Measurements from ENCODE around the gene PLEKHG3.

PLEKHG3 gene

GRCh38 chr14:64782196-64782595 lies 78.0 kb downstream of the PLEKHG3 start:
- no peak overlapping the region for H4K8ac ChIP-seq (ENCODE audit: low read length)
- H2BK120ac ChIP-seq (ENCODE audit: low read depth, low read length), result no peak overlapping the region
- no peak overlapping the region for H4K91ac ChIP-seq (ENCODE audit: low read length)
- H2AK5ac ChIP-seq (ENCODE audit: low read length, severe bottlenecking), result no peak overlapping the region
- H3K4me3 ChIP-seq (ENCODE audit: insufficient read depth in 1 of 2, low read depth in 1 of 2, low read length in 2 of 2), result no peak overlapping the region
- H3K14ac ChIP-seq (ENCODE audit: low read length in 2 of 2), result no peak overlapping the region
- H3K4ac ChIP-seq (ENCODE audit: low read depth in 1 of 2, low read length in 2 of 2), result no peak overlapping the region
- no peak overlapping the region for H2AFZ ChIP-seq (ENCODE audit: low read depth, low read length)
- H3K36me3 ChIP-seq (ENCODE audit: control insufficient read depth in 1 of 2, insufficient read depth in 2 of 2, low read depth in 1 of 2, low read length in 2 of 2), result no peaks in the 10 kb centered on the region
- no peak overlapping the region for H2BK15ac ChIP-seq (ENCODE audit: low read depth, poor library complexity, severe bottlenecking)
- no peak overlapping the region for H2BK12ac ChIP-seq (ENCODE audit: low read length in 2 of 2)
- no peaks in the 10 kb centered on the region for H3K4me1 ChIP-seq (ENCODE audit: control insufficient read depth, insufficient read depth, low read depth, low read length)
- H3K9me3 ChIP-seq (ENCODE audit: control insufficient read depth, low read length), result no peaks in the 10 kb centered on the region
- no peak overlapping the region for H2BK5ac ChIP-seq (ENCODE audit: low read depth, low read length, poor library complexity, severe bottlenecking)
- H3K27me3 ChIP-seq (ENCODE audit: control insufficient read depth in 1 of 2, insufficient read depth in 1 of 2, low read length in 2 of 2), result peaks cover 0 to 27% of the 10 kb centered on the region in 2 experiments
- H3K23ac ChIP-seq (ENCODE audit: low read length in 2 of 2), result no peak overlapping the region
- H3K27ac ChIP-seq (ENCODE audit: low read length, poor library complexity, severe bottlenecking), result no peak overlapping the region
- no peak overlapping the region for H3K4me2 ChIP-seq (ENCODE audit: low read length, poor library complexity, severe bottlenecking)
- no peaks in the 10 kb centered on the region for H3K79me1 ChIP-seq (replicated peaks; ENCODE audit: low read length, poor library complexity, severe bottlenecking)
- no peak overlapping the region for H3K18ac ChIP-seq (ENCODE audit: low read depth in 1 of 2, low read length in 2 of 2)
- 89% methylated on average over 11 of the region's 11 CpGs for WGBS
- no peak overlapping the region for H3K9ac ChIP-seq (ENCODE audit: low read length)
- no peak for DNase-seq

- H2BK15ac ChIP-seq (ENCODE audit: low read depth, poor library complexity, severe bottlenecking), result no peak overlapping the region
- H3K23ac ChIP-seq (ENCODE audit: low read length in 2 of 2), result no peak overlapping the region
- H4K8ac ChIP-seq (ENCODE audit: low read length), result no peak overlapping the region
- no peaks in the 10 kb centered on the region for H3K9me3 ChIP-seq (ENCODE audit: control insufficient read depth, low read length)
- no peak overlapping the region for H2BK120ac ChIP-seq (ENCODE audit: low read depth, low read length)
- no peak overlapping the region for H3K4me2 ChIP-seq (ENCODE audit: low read length, poor library complexity, severe bottlenecking)
- DNase-seq, result no peak
- peaks cover 0 to 27% of the 10 kb centered on the region in 2 experiments for H3K27me3 ChIP-seq (ENCODE audit: control insufficient read depth in 1 of 2, insufficient read depth in 1 of 2, low read length in 2 of 2)
- H2AFZ ChIP-seq (ENCODE audit: low read depth, low read length), result no peak overlapping the region
- no peaks in the 10 kb centered on the region for H3K36me3 ChIP-seq (ENCODE audit: control insufficient read depth in 1 of 2, insufficient read depth in 2 of 2, low read depth in 1 of 2, low read length in 2 of 2)
- H3K79me1 ChIP-seq (replicated peaks; ENCODE audit: low read length, poor library complexity, severe bottlenecking), result no peaks in the 10 kb centered on the region
- no peak overlapping the region for H3K4ac ChIP-seq (ENCODE audit: low read depth in 1 of 2, low read length in 2 of 2)
- 96% methylated on average over 9 of the region's 9 CpGs for WGBS
- no peak overlapping the region for H3K9ac ChIP-seq (ENCODE audit: low read length)
- H2BK5ac ChIP-seq (ENCODE audit: low read depth, low read length, poor library complexity, severe bottlenecking), result no peak overlapping the region
- no peak overlapping the region for H3K14ac ChIP-seq (ENCODE audit: low read length in 2 of 2)
- H2BK12ac ChIP-seq (ENCODE audit: low read length in 2 of 2), result no peak overlapping the region
- no peak overlapping the region for H3K18ac ChIP-seq (ENCODE audit: low read depth in 1 of 2, low read length in 2 of 2)
- H2AK5ac ChIP-seq (ENCODE audit: low read length, severe bottlenecking), result no peak overlapping the region
- H4K91ac ChIP-seq (ENCODE audit: low read length), result no peak overlapping the region
- H3K4me1 ChIP-seq (ENCODE audit: control insufficient read depth, insufficient read depth, low read depth, low read length), result peaks cover 4% of the 10 kb centered on the region
- no peak overlapping the region for H3K4me3 ChIP-seq (ENCODE audit: insufficient read depth in 1 of 2, low read depth in 1 of 2, low read length in 2 of 2)
- no peak overlapping the region for H3K27ac ChIP-seq (ENCODE audit: low read length, poor library complexity, severe bottlenecking)
Measured at GRCh38 chr14:64784006-64784405, 79.8 kb downstream of the PLEKHG3 start.

DNA sequence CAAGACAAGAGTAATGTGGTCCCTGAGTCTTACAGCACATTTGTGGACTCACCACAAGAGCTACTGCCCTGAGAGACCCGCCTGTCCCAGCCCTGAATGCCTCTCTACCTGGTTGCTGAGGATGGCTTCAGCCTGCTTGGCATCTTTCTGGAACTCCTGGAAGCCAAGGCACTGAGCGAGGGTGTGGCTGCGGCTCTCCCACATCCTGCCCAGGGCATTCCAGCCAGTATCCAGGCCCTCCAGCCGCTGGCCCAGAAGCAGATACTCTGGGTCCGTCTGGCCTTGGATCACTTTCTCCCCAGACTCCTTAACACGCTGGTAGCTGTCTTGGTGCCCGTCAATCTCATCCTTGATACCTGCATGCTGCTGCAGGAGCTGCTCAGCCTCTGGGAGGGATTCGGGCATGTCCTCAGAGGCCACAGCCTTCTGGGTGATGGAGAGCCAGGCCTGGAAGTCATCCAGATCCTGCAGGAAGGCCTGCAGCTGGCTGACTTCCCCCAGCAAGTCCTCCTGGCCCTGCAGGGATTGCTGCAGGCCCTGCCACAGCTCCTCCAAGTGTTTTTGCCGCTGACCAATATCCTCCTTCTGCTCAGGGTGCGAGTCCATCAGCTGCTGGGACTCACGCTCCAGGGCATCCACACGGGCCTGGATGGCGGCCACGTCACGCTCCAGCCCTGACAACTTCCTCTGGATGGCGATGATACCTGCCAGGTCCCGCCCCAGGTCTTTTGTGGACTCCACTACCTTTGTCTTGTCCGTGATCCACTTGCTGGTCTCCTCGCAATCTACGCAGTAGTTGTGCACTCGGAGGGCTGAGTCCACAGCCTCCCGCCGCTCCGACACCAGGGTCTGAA lies 82.3 kb downstream of the PLEKHG3 start:
- H2BK15ac ChIP-seq (ENCODE audit: low read depth, poor library complexity, severe bottlenecking), result no peak overlapping the region
- H2BK5ac ChIP-seq (ENCODE audit: low read depth, low read length, poor library complexity, severe bottlenecking), result no peak overlapping the region
- H3K79me1 ChIP-seq (replicated peaks; ENCODE audit: low read length, poor library complexity, severe bottlenecking), result no peaks in the 10 kb centered on the region
- no peak overlapping the region for H3K27ac ChIP-seq (ENCODE audit: low read length, poor library complexity, severe bottlenecking)
- H3K9me3 ChIP-seq (ENCODE audit: control insufficient read depth, low read length), result no peaks in the 10 kb centered on the region
- H3K18ac ChIP-seq (ENCODE audit: low read depth in 1 of 2, low read length in 2 of 2), result no peak overlapping the region
- H2AK5ac ChIP-seq (ENCODE audit: low read length, severe bottlenecking), result no peak overlapping the region
- H3K4me1 ChIP-seq (ENCODE audit: control insufficient read depth, insufficient read depth, low read depth, low read length), result peaks cover 4% of the 10 kb centered on the region
- H3K23ac ChIP-seq (ENCODE audit: low read length in 2 of 2), result no peak overlapping the region
- H3K36me3 ChIP-seq (ENCODE audit: control insufficient read depth in 1 of 2, insufficient read depth in 2 of 2, low read depth in 1 of 2, low read length in 2 of 2), result no peaks in the 10 kb centered on the region
- no peak overlapping the region for H2BK12ac ChIP-seq (ENCODE audit: low read length in 2 of 2)
- no peak overlapping the region for H3K4me2 ChIP-seq (ENCODE audit: low read length, poor library complexity, severe bottlenecking)
- no peak overlapping the region for H3K9ac ChIP-seq (ENCODE audit: low read length)
- H3K4ac ChIP-seq (ENCODE audit: low read depth in 1 of 2, low read length in 2 of 2), result no peak overlapping the region
- no peak overlapping the region for H2AFZ ChIP-seq (ENCODE audit: low read depth, low read length)
- no peak overlapping the region for H2BK120ac ChIP-seq (ENCODE audit: low read depth, low read length)
- no peak overlapping the region for H4K8ac ChIP-seq (ENCODE audit: low read length)
- H4K91ac ChIP-seq (ENCODE audit: low read length), result no peak overlapping the region
- no peak overlapping the region for H3K4me3 ChIP-seq (ENCODE audit: insufficient read depth in 1 of 2, low read depth in 1 of 2, low read length in 2 of 2)
- DNase-seq, result no peak
- no peak overlapping the region for H3K14ac ChIP-seq (ENCODE audit: low read length in 2 of 2)
- 95% methylated on average over 24 of the region's 24 CpGs for WGBS
- H3K27me3 ChIP-seq (ENCODE audit: control insufficient read depth in 1 of 2, insufficient read depth in 1 of 2, low read length in 2 of 2), result peaks cover 0 to 27% of the 10 kb centered on the region in 2 experiments

DNA sequence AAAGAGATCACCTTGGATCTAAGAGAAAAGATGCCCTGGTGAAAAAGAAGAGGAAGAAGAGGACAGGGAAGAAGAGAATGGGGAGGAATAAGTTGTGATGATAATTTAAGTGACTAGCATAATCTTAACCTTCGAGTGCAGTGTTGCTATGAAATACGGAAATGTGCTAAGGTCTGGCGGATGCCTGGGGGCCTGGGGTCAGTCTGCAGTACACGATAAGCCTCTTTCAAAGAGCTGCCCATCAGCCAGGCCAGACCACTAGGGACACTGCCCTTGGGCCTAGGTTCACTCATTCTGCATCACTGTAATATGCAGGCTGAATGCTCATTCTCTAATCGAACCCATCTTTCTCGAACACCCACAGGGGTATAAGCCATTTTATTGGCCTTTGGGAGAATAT lies 83.4 kb downstream of the PLEKHG3 start:
- no peak overlapping the region for H2AFZ ChIP-seq (ENCODE audit: low read depth, low read length)
- no peak overlapping the region for H3K9ac ChIP-seq (ENCODE audit: low read length)
- H2BK120ac ChIP-seq (ENCODE audit: low read depth, low read length), result no peak overlapping the region
- H3K27me3 ChIP-seq (ENCODE audit: control insufficient read depth in 1 of 2, insufficient read depth in 1 of 2, low read length in 2 of 2), result peaks cover 0 to 34% of the 10 kb centered on the region in 2 experiments
- H4K8ac ChIP-seq (ENCODE audit: low read length), result no peak overlapping the region
- no peak for DNase-seq
- H3K14ac ChIP-seq (ENCODE audit: low read length in 2 of 2), result no peak overlapping the region
- H3K18ac ChIP-seq (ENCODE audit: low read depth in 1 of 2, low read length in 2 of 2), result no peak overlapping the region
- no peak overlapping the region for H4K91ac ChIP-seq (ENCODE audit: low read length)
- no peaks in the 10 kb centered on the region for H3K9me3 ChIP-seq (ENCODE audit: control insufficient read depth, low read length)
- H3K4me3 ChIP-seq (ENCODE audit: insufficient read depth in 1 of 2, low read depth in 1 of 2, low read length in 2 of 2), result no peak overlapping the region
- no peaks in the 10 kb centered on the region for H3K36me3 ChIP-seq (ENCODE audit: control insufficient read depth in 1 of 2, insufficient read depth in 2 of 2, low read depth in 1 of 2, low read length in 2 of 2)
- no peak overlapping the region for H3K4me2 ChIP-seq (ENCODE audit: low read length, poor library complexity, severe bottlenecking)
- 96% methylated on average over 5 of the region's 6 CpGs for WGBS
- H2BK12ac ChIP-seq (ENCODE audit: low read length in 2 of 2), result no peak overlapping the region
- no peak overlapping the region for H3K4ac ChIP-seq (ENCODE audit: low read depth in 1 of 2, low read length in 2 of 2)
- no peak overlapping the region for H3K23ac ChIP-seq (ENCODE audit: low read length in 2 of 2)
- no peaks in the 10 kb centered on the region for H3K79me1 ChIP-seq (replicated peaks; ENCODE audit: low read length, poor library complexity, severe bottlenecking)
- H2BK15ac ChIP-seq (ENCODE audit: low read depth, poor library complexity, severe bottlenecking), result no peak overlapping the region
- H3K4me1 ChIP-seq (ENCODE audit: control insufficient read depth, insufficient read depth, low read depth, low read length), result peaks cover 4% of the 10 kb centered on the region
- no peak overlapping the region for H2AK5ac ChIP-seq (ENCODE audit: low read length, severe bottlenecking)
- no peak overlapping the region for H3K27ac ChIP-seq (ENCODE audit: low read length, poor library complexity, severe bottlenecking)
- no peak overlapping the region for H2BK5ac ChIP-seq (ENCODE audit: low read depth, low read length, poor library complexity, severe bottlenecking)
